SK-N-MC (cell line): ENCODE measurements around the gene KCNT2.

ENCODE experiments used
- EZH2 ChIP-seq: fragments of 200-600 bp; sonication (generic); IDR thresholded peaks from one replicate; pipeline ENCODE4 v1.6.1; 2017; ENCODE audit warnings: antibody characterized with exemption
- FOXP2 ChIP-seq: optimal IDR thresholded peaks from 2 replicates; pipeline ENCODE3; 2011; ENCODE audit warnings: mild to moderate bottlenecking, moderate library complexity; ENCODE audit not compliant: insufficient read depth; ENCODE audit errors: extremely low read length, control extremely low read depth
- POLR2AphosphoS5 ChIP-seq: IDR thresholded peaks from 2 replicates; pipeline ENCODE4 v1.6.1; 2012; ENCODE audit warnings: mild to moderate bottlenecking, low read depth, low read length, borderline replicate concordance

DNA sequence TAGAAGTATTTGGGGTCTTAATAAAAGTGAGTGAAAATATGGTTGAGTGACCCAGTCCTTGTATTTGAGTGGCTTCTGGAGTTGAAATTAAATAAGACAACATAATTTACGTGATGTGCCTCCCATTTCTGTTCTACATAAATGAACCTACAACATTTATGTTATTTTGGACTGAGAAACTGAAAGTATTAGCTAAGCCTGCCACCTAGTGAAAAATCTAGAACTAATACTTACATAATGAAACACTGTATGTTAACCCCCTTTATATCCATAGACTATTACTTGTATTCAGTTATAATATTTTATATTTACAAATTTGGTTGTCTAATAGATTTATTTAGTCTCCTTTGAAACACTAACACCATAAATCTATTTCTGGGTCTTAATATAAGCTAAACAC lies 298.9 kb downstream of the KCNT2 start:
- TF ChIP-seq EZH2 (no peak), POLR2AphosphoS5 (no peak), FOXP2 (no peak)
